Left forelimb (tissue), 1 donor: ENCODE data around the gene ABI2.
"Not testable (repeated sequence)": the region's sequence is repeated elsewhere in the genome, so short reads cannot be mapped to it uniquely, and the experiment has no call there.

Experiments used
- DNase-seq: peaks from one replicate; pipeline ENCODE4 v3.0.0-alpha.2; 2018; ENCODE audit warnings: low spot score

The ABI2 gene

GRCh38 chr2:203327901-203328759, at the start of gene ABI2:
ABI2 (plus strand) TSS chr2:203328394; CDS start chr2:203328515, 121 bp downstream.
- DNase-seq, result peak; percentile 94

- no peak for DNase-seq
Measured at GRCh38 chr2:203279288-203279687, 48.9 kb upstream of the ABI2 start.

- no peak for DNase-seq
Measured at GRCh38 chr2:203280428-203281064, 47.6 kb upstream of the ABI2 start.

- no peak for DNase-seq
Measured at GRCh38 chr2:203282101-203282500, 46.1 kb upstream of the ABI2 start.

- DNase-seq, result no peak
Measured at GRCh38 chr2:203286532-203286931, 41.7 kb upstream of the ABI2 start.

GRCh38 chr2:203301667-203302066, 26.5 kb upstream of the ABI2 start:
- DNase-seq, result no peak

GRCh38 chr2:203302586-203302985, 25.6 kb upstream of the ABI2 start:
- not testable (repeated sequence) for DNase-seq

GRCh38 chr2:203310688-203311436, 17.3 kb upstream of the ABI2 start:
- no peak for DNase-seq

GRCh38 chr2:203326356-203326755, 1.8 kb upstream of the ABI2 start:
- DNase-seq, result no peak

- DNase-seq, result no peak
Measured at GRCh38 chr2:203327582-203327900, 653 bp upstream of the ABI2 start.

GRCh38 chr2:203328760-203329540, 756 bp downstream of the ABI2 start:
- peak; percentile 76 for DNase-seq

GRCh38 chr2:203330434-203330833, 2.2 kb downstream of the ABI2 start:
- DNase-seq, result no peak

- no peak for DNase-seq
Measured at GRCh38 chr2:203338322-203338721, 10.1 kb downstream of the ABI2 start.

- DNase-seq, result no peak
Measured at GRCh38 chr2:203340791-203341487, 12.7 kb downstream of the ABI2 start.

GRCh38 chr2:203341741-203342310, 13.6 kb downstream of the ABI2 start:
- DNase-seq, result no peak

GRCh38 chr2:203342374-203342773, 14.2 kb downstream of the ABI2 start:
- not testable (repeated sequence) for DNase-seq

- DNase-seq, result no peak
Measured at GRCh38 chr2:203344667-203345066, 16.5 kb downstream of the ABI2 start.

- DNase-seq, result no peak
Measured at GRCh38 chr2:203346612-203347011, 18.4 kb downstream of the ABI2 start.

- no peak for DNase-seq
Measured at GRCh38 chr2:203347375-203347774, 19.2 kb downstream of the ABI2 start.

- no peak for DNase-seq
Measured at GRCh38 chr2:203352604-203353255, 24.5 kb downstream of the ABI2 start.

- DNase-seq, result no peak
Measured at GRCh38 chr2:203354966-203355365, 26.8 kb downstream of the ABI2 start.
